HG03095 (cell line): ENCODE data around the gene RYR1.
"Not testable (repeated sequence)": the region's sequence is repeated elsewhere in the genome, so short reads cannot be mapped to it uniquely, and the experiment has no call there.

Source experiments
- ATAC-seq: cut with Tn5 transposase; IDR thresholded peaks from one replicate; pipeline ENCODE4 v1.9.1; 2021; ENCODE audit warnings: moderate library complexity; ENCODE audit not compliant: unreplicated experiment

RYR1 gene

DNA sequence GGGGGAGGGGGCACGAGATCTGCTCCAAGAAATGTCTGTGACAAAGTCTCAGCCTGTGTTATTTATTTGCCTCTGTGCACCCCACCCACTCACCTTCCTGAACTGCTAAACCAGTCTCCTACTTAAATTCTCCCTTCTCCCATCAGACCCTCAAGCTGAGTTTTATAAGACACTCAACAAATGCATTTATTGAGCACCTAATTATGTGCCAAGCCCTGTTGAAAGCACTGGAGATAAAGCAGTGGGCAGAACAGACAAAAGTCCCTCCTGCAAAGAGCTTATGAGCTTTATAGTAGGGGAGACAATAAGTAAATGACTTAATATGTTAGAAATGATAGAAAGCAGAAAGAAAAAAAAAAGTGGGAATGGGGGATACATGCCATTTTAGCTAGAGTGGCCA, 34.0 kb upstream of the RYR1 start:
- ATAC-seq, result no peak

DNA sequence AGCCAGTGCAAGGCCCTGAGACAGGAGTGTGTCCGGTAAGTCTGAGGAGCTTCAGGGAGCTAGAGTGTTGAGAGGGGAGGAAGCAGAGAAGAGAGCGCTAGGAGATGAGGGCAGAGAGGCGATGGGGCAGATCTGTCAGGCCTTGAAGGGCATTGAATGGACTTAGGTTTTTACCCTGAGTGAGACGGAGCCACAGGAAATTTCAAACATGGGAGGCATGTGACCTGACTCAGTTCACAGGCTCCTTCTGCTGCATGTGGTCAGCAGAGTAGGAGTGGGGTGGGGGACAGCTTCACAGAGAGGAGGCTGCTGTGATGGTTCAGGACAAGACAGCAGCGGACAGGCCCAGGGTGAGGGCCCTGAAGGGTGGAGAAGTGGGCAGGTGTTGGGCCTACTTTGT, 33.1 kb upstream of the RYR1 start:
- ATAC-seq, result no peak

DNA sequence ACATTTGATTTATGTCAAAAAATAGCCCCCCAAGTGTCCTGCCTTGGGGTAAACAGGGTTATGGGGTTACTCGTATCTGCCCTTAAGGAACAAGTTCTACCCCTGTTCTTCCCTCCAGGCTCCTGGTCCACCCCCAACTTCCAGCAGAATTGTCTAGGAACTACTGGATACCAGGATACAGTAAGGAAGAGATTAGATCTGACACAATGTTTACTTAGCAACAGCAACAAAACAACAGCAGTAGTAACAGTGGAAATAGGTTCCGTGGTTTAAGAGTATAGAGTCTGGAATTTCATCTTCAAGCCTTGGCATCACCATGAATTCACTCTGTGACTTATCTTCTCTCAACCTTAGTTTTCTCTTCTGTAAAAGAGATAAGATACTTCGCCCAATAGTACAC, 32.3 kb upstream of the RYR1 start:
- no peak for ATAC-seq

DNA sequence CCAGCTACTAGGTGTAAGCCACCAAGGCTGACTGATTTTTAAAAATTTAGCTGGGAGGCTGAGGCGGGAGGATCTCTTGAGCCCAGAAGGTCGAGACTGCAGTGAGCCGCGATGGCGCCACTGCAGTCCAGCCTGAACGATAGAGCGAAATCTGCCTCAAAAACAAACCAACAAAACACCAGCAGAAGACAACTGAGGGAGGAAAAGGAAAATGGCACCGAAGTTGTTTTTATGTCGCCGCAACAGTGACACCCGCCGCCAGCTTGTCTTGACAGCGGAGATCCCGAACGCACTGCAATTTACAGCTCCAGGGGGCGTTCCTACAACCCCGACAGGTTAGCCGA, 30.9 kb upstream of the RYR1 start:
- ATAC-seq, result no peak

DNA sequence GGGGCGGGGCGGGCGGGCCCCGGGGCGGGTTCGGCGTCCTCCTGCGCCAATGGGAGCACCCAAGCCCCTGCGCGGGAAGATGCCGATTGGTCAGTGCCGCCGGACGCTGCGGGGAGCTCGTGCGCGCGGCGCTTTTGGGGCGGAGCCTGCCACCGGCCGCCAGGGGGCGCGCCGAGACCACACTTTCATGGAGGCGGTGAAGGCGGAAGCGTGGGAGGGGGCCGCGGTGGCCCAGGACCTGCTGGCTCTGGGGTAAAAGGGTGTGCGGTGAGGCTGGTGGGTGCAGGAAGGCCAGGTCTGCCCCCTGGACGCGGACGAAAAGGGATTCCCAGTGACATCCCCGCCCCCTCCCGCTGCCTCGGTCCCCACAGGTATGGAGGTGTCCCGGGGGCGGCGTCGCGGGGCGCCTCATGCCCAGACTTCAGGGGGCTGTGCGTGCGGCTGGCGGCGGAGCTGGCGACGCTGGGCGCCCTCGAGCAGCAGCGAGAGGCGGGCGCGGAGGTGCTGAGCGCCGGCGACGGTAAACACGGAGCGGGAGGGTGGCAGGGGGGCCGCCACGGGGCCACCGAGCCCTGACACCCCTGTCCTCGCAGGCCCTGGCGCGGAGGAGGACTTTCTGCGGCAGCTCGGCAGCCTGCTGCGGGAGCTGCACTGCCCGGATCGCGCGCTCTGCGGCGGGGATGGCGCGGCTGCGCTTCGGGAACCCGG, 30.4 kb upstream of the RYR1 start, which contains the start of gene FAM98C:
TSS of gene FAM98C (plus strand) at position 127 of the 708 bp plus-strand sequence. CDS start at position 188, 61 bp downstream.
- ATAC-seq, result peak; percentile 82

DNA sequence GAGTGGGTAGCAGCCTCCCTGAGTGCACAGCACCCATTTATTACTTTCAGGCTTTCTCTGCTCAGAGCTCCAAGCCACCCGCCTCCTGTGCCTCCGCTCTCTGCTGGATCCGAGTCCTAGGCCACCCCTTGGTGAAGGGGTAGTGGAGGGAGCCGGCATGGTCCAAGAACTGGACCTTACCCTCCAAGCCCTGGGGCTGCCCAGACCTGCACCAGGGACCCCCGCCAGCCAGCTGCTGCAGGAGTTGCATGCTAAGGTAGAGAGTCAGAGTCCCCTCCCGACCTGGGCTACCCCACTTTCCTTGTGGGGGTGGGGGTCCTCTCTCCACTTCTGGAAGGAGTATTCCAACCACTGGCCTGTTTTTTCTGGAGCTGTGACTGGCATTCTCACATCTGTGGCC, 28.6 kb upstream of the RYR1 start:
- no peak for ATAC-seq

DNA sequence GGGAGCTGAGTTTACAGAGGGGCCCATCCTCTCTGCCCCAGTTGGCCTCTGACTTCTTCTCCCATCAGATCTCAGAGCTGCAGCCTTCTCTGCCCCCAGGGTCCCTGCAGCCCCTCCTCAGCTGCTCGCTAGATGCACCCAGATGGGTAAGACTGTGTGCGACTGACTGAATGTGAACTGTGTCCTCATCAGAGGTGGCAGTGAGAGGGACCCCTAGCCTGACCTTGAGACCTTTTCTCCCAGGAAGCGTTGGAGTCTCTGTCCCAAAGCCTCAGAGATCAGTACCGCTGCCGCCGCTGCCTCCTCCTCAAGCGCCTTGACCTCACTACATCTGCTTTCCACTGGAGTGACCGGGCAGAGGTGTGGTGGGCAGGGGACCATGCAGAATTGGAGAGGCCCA, 28.2 kb upstream of the RYR1 start:
- no peak for ATAC-seq

DNA sequence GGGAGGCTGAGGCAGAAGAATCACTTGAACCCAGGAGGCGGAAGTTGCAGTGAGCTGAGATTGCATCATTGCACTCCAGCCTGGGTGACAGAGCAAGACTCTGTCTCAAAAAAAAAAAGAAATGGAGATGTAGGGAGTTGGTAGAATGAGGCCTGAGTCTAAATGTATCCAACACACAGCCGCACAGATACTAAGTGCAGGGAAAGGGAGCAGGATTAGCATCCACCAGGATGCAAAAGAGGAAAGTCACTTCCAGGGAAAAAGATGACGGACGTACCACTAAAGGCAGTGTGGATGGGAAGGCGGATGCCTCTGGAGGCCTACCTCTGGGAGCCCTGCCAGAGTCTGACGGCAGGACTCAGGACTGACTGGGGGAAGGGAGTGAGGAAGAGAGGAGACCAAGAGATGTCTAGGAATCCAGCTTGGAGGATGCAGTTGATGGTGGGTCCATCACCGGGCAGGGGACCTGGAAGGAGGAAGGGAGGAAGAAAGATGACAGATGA, 23.8 kb upstream of the RYR1 start:
- no peak for ATAC-seq

DNA sequence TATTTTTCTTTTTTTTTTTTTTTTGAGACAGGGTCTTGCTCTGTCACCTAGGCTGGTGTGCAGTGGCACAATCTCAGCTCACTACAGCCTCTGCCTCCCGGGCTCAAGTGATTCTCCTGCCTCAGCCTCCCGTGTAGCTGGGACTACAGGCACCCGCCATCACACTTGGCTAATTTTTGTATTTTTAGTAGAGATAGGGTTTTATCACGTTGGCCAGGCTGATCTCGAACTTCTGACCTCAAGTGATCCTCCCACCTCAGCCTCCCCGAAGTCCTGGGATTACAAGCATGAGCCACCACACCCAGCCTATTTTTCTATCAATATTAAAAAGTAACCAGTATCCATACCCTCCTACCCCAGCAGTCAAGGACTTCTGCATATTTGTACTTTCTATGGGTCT, 23.1 kb upstream of the RYR1 start:
- ATAC-seq, result not testable (repeated sequence)

DNA sequence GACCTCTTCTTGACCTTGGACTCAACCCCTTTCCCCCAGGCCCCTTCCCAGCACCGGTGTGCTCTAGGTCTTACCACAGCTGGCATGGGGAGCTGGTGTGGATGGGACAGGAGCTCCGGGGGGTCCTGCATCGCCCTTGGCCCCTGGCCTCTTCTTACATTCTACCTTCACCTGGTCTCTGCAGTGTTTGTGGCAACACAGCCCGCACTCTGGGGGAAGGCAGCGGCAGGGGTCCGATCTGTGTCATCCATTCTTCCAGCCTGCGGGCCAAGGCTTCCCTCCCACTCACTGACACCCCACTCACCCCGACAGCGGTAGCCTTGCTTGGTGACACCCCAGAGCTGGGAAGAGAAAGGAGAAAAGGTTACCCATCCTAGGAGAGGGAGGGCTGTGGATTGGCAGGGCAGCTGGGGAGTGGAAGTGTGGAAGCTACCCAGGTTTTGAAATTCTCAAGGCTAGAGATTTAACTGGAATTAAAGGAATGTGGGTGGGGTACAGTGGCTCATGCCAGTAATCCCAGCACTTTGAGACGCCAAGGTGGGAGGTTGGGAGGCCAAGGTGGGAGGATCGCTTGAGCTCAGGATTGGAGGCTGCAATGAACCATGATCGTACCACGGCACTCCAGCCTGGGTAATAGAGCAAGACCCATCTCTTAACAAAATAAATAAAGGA, 22.3 kb upstream of the RYR1 start:
- no peak for ATAC-seq

DNA sequence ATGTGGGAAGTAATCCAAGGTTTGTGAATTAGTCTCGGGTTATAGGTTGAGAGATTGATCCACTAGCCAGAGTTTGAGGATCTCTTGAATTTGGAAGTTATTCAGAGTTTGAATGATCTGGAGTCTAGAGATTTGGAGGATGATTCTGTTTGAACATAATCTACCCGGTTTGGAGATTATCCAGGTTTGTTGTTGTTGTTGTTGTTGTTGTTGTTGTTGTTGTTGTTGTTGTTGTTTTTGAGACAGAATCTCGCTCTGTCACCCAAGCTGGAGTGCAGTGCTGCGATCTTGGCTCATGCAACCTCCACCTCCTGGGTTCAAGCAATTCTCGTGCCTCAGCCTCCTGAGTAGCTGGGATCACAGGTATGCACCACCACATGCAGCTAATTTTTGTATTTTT, 21.6 kb upstream of the RYR1 start:
- not testable (repeated sequence) for ATAC-seq

DNA sequence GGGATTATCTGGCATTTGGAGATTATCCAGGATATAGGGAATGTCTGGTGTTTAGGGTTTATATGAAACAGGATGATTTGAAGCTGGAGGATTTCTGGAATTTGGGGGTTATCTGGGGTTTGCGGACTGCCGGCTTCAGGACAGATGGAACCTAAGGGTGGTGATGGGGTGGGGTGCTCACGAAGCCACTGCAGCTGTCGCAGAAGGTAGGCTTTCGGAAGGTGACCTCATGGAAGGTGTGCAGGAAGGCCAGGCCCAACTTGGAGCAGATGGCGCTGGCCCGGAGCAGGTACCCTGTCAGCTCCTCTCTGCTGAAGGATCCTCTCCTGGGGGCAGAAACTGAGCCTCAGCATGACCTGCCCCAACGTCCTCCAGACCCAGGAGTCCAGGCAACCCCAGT, 21.0 kb upstream of the RYR1 start:
- ATAC-seq, result no peak

DNA sequence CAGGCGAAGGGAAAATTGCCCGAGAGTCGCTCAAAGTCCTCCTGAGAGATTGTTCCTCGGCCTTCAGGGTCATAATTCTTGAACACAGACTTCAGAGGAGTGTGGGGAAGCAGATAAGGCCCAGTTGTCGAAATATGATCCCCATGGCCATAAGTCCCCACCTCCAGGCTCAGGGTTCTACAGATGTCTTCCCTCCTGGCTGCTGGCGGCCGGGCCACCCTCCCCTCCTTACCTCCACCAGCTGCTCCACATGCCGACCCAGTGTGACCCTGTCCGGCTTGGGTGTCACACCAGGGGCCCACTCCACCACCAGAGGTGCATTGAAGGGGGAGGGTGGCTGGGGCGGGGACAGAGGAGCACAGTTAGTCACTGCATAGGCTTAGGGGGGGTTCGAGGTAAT, 20.5 kb upstream of the RYR1 start:
- ATAC-seq, result no peak

DNA sequence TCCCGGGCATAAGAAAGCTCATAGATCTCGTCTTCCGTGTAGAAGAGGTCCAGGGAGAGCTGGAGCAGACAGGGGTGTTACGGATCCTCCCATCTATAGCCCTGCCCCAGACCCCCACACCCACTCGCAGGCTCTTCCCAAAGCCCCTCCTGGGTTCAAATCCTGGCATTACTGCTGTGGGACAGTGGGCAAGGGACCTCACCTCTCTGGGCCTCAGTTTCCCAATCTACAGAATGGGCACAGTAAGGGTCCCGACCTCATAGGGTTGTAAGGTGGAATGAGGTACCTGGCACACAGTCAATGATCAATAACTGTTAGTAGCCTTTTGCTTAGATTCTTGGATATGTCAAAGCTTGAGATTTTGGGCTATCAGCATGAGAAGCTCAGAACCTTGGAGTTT, 20.1 kb upstream of the RYR1 start:
- ATAC-seq, result no peak

DNA sequence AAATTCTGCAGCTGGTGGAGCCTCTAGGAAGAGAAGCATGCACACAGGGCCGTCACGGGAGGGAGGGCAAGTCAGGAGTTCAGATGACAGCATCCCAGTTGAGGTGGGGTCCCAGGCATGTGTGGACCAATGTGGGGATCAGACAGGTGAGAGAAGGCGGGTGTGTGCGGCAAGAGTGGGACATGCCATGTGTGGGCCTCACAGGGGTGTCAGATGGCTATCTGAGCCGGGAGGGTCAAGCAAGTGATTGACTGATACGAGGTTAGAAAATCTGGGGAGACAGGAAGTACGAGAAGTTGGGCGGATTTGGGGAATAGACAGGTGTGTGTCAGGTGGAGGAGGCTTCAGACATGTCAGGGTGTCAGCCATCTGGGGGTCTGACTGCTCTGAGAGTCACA, 16.3 kb upstream of the RYR1 start:
- no peak for ATAC-seq

DNA sequence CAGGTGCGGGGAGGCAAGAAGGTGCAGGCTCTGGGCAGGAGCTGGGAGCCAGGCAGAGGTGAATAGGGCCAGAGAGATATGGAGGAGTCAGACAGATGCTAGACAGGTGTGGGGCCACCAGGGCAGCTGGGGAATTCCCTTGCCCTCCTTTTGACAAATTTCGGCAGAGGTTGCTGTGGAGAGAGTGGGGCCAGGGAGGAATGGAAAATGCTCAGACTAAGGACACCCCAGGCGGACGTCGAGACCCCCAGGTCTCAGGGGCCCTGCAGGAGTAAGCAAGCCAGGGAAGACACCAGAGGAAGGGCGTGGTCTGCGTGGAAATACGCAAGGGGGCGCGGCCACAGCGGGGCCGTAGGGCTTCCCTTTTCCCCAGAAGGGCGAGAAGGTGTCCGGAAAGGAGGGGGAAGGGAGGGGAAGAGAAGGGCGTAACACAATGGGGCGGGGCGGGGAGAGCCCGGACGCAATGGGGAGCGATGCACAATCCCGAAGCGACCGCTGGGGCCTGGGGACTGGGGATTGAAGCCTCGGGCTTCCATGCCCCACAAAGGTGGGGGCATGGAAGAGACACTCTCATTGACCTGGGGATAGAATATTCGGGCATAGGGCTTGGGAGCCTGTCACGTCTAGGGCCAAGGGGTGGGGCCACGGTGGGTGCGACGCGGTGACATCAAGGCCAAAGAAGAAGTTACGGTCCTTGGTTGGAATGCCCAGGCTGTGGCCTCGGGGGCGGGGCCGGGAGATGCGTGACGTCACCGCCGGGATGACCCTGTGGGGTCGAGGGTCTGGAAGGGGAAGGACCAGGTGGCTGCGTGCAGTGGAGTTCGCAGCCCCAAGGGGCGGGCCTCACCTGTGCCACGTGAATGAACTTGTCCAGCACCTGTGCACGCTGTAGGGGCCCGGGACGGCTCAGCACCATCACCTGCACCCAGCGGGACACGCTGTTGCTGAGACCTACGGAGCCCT, 15.7 kb upstream of the RYR1 start:
- no peak for ATAC-seq

DNA sequence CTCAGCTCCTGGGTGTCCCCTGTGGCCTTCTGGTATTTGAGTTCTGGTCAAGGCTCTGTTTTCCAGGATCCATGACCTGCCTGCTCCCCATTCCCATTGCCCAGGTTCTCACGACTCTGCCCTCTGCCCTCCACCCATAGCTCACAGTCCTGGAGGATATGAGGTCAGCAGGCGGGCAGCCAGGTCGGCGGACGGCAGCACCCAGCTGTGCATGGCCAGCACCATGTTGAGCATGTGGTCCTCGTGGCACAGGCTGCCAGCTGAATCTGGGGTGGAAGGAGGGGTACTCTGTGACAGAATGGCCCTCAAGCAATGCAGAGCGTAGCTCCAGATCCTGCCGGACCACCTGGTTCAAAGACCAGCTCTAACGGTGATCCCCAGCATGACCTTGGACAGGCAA, 12.6 kb upstream of the RYR1 start:
- ATAC-seq, result no peak

DNA sequence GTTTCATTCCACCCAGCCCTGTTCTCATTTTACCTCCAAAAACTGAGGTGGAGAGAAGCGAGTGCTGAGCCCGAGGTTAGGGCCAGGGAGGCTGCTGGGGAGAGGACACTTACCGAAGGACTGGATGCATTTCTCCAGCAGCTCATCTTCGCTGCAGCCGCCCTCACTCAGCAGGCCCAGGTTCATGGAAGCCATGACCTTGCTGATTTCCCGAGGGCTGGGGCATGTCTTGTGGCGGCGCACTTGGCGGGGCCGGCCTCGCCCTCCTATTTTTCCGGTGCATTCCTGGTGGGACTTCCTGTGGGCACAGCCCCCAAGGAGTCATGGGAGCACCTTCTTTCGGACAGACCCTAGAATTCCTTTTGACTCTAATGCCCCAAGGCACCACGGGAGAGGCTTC, 11.6 kb upstream of the RYR1 start:
- no peak for ATAC-seq

DNA sequence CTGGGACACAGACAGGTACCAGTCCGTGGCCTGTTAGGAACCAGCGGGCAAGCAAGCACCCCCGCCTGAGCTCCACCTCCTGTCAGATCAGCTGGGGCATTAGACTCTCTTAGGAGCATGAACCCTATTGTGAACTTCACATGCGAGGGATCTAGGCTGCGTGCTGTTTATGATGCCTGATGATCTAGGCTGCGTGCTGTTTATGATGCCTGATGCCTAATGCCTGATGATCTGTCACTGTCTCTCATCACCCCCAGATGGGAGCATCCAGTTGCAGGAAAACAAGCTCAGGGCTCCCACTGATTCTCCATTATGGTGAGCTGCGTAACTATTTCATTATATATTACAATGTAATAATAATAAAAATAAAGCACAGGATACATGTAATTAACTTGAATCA, 11.1 kb upstream of the RYR1 start:
- no peak for ATAC-seq

DNA sequence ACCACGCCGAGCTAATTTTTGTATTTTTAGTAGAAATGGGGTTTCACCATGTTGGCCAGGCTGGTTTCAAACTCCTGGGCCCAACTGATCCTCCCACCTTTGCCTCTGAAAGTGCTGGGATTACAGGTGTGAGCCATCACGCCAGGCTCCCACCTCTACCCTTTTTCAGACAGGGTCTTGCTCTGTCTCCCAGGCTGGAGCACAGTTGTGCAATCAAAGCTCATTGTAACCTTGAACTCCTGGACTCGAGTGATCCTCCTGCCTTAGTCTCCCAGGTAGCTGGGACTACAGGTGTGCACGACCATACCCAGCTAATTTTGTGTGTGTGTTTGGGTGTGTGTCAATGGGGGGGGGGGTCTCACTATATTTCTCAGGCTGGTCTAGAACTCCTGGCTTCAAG, 9.2 kb upstream of the RYR1 start:
- ATAC-seq, result no peak

DNA sequence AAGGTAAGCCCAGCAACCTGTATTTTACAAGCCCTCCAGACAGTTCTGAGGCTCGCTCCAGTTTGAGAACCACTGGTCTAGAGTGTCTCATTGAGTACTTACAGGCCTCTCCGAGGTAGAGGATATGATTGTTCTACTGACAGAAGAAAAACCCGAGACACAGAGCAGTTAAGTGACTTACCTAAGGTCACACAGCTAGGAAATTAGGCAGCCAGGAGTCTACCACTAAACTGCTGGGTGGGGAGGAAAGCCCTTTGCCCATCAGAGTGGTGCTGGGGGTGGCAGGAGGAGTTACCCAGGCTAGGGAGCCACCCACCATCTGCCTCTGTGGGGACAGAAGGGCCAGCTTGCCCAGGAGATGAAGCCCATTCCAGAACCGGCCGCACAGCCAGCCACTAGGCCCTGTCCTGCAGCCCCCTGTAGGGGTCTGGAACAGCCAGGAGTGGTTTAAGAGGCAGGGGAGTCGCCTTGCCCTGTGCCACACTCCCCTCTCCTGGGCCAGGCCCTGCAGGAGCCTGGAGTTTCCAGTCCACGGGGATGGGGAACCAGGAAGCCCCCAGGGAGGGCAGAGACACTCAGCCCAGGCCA, 8.2 kb upstream of the RYR1 start:
- no peak for ATAC-seq
